Suprapubic skin (tissue), 3 donors: Measurements from ENCODE around the gene CCNL2.

Experiments used
- EP300 ChIP-seq: sonication (generic); formaldehyde crosslinking; IDR thresholded peaks from one replicate; pipeline ENCODE4 v1.6.1; 2017; ENCODE audit warnings: antibody characterized with exemption
- TF ChIP-seq, protein P1 (sequence below), 2 donors: fragments of 200-600 bp in 1 of 2; fragments of 450-650 bp in 1 of 2; sonication (generic) in 1 of 2; IDR thresholded peaks; one replicate each; pipeline ENCODE4 v1.5.1; 2016 to 2019; ENCODE audit warnings: antibody characterized with exemption in 2 of 2, mild to moderate bottlenecking in 1 of 2, moderate library complexity in 1 of 2

DNA sequence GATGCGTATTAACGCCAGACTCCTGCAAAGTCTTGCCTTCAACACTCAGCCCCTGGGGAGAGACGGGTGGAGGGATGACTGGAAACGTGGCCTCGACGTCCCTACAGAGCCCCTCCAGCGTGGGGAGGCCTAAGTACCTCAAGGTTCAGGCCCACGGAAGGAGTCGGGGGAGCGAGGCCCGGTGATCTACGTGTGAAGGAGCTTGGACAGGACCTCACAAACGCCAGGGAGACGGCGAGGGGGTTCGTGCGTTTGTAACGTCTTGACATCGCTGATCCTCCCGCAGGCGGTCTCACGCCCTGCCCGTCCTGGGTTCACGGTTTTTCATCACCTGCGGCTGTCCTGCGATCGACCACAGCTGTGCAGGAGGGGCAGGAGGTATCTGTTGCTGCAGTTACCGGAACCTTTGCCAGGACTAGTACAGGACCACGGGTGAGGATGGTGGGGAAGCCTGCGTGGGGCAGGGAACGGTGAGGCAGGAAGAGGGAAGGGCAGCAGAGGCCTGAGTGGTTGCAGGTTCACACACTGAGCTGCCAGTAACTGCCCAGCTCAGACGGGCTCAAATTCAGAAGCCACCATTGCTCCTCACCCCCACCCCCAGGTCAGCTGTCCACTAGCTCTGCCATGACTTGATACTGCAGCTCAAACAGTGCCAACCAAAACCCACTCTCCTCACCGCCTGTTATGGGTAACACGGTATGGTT is 889 bp upstream of the CCNL2 start:
- TF ChIP-seq, protein P1, sequence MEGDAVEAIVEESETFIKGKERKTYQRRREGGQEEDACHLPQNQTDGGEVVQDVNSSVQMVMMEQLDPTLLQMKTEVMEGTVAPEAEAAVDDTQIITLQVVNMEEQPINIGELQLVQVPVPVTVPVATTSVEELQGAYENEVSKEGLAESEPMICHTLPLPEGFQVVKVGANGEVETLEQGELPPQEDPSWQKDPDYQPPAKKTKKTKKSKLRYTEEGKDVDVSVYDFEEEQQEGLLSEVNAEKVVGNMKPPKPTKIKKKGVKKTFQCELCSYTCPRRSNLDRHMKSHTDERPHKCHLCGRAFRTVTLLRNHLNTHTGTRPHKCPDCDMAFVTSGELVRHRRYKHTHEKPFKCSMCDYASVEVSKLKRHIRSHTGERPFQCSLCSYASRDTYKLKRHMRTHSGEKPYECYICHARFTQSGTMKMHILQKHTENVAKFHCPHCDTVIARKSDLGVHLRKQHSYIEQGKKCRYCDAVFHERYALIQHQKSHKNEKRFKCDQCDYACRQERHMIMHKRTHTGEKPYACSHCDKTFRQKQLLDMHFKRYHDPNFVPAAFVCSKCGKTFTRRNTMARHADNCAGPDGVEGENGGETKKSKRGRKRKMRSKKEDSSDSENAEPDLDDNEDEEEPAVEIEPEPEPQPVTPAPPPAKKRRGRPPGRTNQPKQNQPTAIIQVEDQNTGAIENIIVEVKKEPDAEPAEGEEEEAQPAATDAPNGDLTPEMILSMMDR (IDR thresholded peaks at IDR 0.05): no peak
- no peak for TF ChIP-seq EP300
